H1 (cell line): Measurements from ENCODE around the gene CASZ1.

Experiments used
- CTCF ChIP-seq, 3 experiments: IDR thresholded peaks; 1 replicate in 2 of 3; 2 replicates in 1 of 3; pipeline versions ENCODE4 v1.5.1 to v1.6.1; 2011; ENCODE audit warnings: low read length in 3 of 3, mild to moderate bottlenecking in 3 of 3, inconsistent platforms in 2 of 3, low read depth in 1 of 3, moderate library complexity in 1 of 3; ENCODE audit not compliant: insufficient read depth in 1 of 3; ENCODE audit errors: control extremely low read depth in 1 of 3
- SIN3A ChIP-seq, 2 experiments: IDR thresholded peaks in 1 of 2; conservative IDR thresholded peaks in 1 of 2; 2 replicates each; pipeline ENCODE4 v1.6.1; 2011 to 2012; ENCODE audit warnings: low read length in 2 of 2, improper control_type of control experiment in 1 of 2, low read depth in 1 of 2, mild to moderate bottlenecking in 1 of 2
- ZNF274 ChIP-seq: IDR thresholded peaks from 2 replicates; pipeline ENCODE4 v1.7.0; 2012; ENCODE audit warnings: low read length, borderline replicate concordance; ENCODE audit errors: extremely low read depth

GRCh38 chr1:10604966-10605365 is 191.5 kb downstream of the CASZ1 start:
- TF ChIP-seq CTCF (IDR thresholded peaks at IDR 0.05; ENCODE audit: control extremely low read depth in 1 of 3, insufficient read depth in 1 of 3, low read depth in 1 of 3, low read length in 3 of 3), result peak in 2 of 3 experiments; percentile 3 to 21; a peak in 2 of 4 replicates
- TF ChIP-seq SIN3A (conservative IDR thresholded peaks at IDR 0.05 in 1 of 2, IDR thresholded peaks at IDR 0.05 in 1 of 2; ENCODE audit: low read depth in 1 of 2, low read length in 2 of 2), result no peak
- TF ChIP-seq ZNF274, result no peak
